ENCODE results near the gene TSHZ3.

Gene TSHZ3

DNA sequence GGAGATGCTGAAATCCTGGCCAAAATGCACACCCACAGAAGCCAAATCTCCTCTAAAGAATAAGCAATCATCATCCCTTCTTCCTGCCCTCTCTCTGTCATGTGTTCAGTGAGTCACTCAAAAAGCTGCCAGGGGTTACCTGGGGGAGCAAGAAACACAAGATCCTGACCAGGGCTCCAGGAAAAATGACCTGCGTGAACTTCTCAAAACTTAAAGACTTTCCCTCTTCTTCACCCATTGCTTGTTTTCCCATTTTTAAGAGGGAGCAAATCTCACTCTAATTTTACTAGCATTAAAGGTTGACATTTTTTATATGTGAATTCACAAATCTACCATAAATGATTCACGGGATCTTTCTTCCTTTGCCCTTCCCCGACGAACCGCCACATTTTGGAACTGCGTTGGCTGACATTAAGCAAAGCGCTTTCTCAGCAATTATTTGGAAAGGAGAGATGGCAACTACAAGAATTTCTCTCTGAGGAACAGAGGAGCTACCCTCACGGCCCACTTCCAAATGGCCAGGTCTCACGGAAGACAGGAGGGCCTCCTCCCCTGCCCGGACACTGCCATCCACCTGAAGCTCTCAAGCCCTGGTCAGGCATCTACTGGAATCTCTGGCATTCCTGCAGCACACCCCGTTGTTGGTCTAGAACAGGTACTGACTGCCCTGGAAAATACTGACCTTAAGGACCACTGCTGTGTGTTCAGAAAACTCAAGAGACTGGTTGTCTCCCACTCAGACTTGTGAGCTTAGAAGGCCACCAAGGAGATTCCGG, 14.2 kb downstream of the TSHZ3 start:
- no peaks in the 10 kb centered on the region for H3K36me3 ChIP-seq (ENCODE audit: control insufficient read depth in 2 of 2, insufficient read depth in 2 of 2, low read length in 2 of 2)
- no peaks in the 10 kb centered on the region for H3K27me3 ChIP-seq (ENCODE audit: control insufficient read depth in 1 of 2, insufficient read depth in 2 of 2, low read length in 2 of 2)
- H3K4me1 ChIP-seq (ENCODE audit: control insufficient read depth, insufficient read depth, low read length), result peaks cover 69% of the 10 kb centered on the region
- no peaks in the 10 kb centered on the region for H3K9me3 ChIP-seq (ENCODE audit: control insufficient read depth in 2 of 2, low read length in 2 of 2)
- H3K4me3 ChIP-seq (ENCODE audit: low read length in 2 of 2), result no peak overlapping the region
- no peak overlapping the region for H3K9ac ChIP-seq (ENCODE audit: low read length in 2 of 2)
- no peak overlapping the region for H3K27ac ChIP-seq (ENCODE audit: low read length)

DNA sequence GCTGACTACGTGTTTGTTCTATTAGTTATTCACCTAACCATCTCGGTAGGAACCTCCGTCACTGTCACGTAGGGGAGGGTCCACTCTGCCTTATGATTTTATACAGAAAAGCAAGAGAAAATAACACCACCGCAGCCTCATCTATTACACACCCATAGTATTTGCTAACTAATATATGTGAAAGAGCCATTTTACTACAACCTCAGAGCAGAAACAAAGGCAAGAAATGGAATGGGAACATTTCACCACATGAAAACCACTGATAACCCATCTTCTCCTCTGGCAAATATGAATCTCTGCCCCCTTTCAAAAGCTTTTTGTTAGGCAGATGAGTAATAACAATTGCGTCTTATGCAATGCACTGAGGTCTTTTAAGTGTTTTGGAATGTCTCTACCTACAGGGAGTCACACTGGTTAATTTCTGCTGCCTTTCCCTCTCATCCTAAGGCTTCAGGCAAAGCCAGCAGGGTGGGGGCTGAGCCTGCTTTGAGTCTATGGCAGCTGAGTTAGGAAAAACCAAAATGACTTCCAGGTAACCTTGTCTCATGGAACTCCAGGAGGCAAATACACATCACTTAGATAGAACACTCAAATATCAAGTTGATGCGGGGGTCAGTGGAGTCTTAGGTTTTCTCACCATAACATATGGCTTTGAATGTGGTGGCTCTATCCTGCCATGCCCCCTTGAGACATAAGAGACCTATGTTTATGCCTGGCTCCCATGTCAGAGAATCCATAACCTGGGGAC, 15.0 kb downstream of the TSHZ3 start:
- Histone ChIP-seq H3K4me1 (ENCODE audit: control insufficient read depth, insufficient read depth, low read length) (peaks cover 62% of the 10 kb centered on the region), H3K9me3 (ENCODE audit: control insufficient read depth in 2 of 2, low read length in 2 of 2) (no peaks in the 10 kb centered on the region), H3K9ac (ENCODE audit: low read length in 2 of 2) (no peak overlapping the region), H3K36me3 (ENCODE audit: control insufficient read depth in 2 of 2, insufficient read depth in 2 of 2, low read length in 2 of 2) (no peaks in the 10 kb centered on the region), H3K4me3 (ENCODE audit: low read length in 2 of 2) (no peak overlapping the region), H3K27me3 (ENCODE audit: control insufficient read depth in 1 of 2, insufficient read depth in 2 of 2, low read length in 2 of 2) (no peaks in the 10 kb centered on the region), H3K27ac (ENCODE audit: low read length) (no peak overlapping the region)

DNA sequence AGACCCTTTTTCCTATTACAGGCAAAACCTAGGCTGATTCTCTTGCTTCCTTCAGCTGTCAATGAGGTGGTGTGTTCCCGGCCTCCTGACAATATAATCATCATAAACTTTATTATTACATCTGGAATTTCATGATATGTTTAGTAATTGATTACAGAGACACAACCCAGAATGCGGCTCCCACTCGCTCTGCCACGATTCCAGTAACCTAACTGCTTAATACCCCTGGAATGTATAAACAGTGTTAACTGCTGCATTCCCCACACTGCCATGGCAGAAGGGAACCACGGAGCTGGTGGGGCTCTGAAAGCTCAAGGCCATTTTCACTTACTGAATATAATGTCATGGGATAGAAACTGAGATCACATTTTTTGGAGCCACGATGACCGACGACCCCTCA, 17.1 kb downstream of the TSHZ3 start:
- H3K4me1 ChIP-seq (ENCODE audit: control insufficient read depth, insufficient read depth, low read length), result peaks cover 43% of the 10 kb centered on the region
- H3K9ac ChIP-seq (ENCODE audit: low read length in 2 of 2), result no peak overlapping the region
- no peaks in the 10 kb centered on the region for H3K36me3 ChIP-seq (ENCODE audit: control insufficient read depth in 2 of 2, insufficient read depth in 2 of 2, low read length in 2 of 2)
- peak overlapping the region; percentile 31 for H3K27ac ChIP-seq (ENCODE audit: low read length)
- no peaks in the 10 kb centered on the region for H3K9me3 ChIP-seq (ENCODE audit: control insufficient read depth in 2 of 2, low read length in 2 of 2)
- H3K4me3 ChIP-seq (ENCODE audit: low read length in 2 of 2), result peak overlapping the region in 1 of 2 donors; percentile 57
- H3K27me3 ChIP-seq (ENCODE audit: control insufficient read depth in 1 of 2, insufficient read depth in 2 of 2, low read length in 2 of 2), result no peaks in the 10 kb centered on the region

DNA sequence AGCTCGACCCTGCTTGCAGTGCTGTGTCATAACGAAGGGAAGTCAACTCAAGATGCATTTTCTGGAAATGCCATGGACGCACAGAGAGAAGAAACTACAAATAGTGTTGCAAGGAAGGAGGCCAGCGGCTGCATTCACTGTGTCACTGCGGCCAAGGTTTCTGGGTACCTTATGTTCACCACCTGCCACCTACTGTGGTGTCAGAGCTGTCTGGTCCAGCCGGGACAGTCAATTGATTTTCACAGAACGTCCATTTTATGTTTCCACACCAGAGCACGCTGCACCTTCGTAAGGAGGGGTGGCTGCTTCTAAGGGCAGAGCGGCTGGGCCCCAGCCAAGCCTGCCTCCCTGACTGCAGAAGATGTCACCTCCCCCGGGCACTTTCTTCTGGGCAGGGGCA, 17.7 kb downstream of the TSHZ3 start:
- H3K9ac ChIP-seq (ENCODE audit: low read length in 2 of 2), result no peak overlapping the region
- peak overlapping the region; percentile 7 to 57 for H3K4me3 ChIP-seq (ENCODE audit: low read length in 2 of 2)
- H3K4me1 ChIP-seq (ENCODE audit: control insufficient read depth, insufficient read depth, low read length), result peaks cover 45% of the 10 kb centered on the region
- no peaks in the 10 kb centered on the region for H3K9me3 ChIP-seq (ENCODE audit: control insufficient read depth in 2 of 2, low read length in 2 of 2)
- H3K27me3 ChIP-seq (ENCODE audit: control insufficient read depth in 1 of 2, insufficient read depth in 2 of 2, low read length in 2 of 2), result no peaks in the 10 kb centered on the region
- peak overlapping the region; percentile 31 for H3K27ac ChIP-seq (ENCODE audit: low read length)
- no peaks in the 10 kb centered on the region for H3K36me3 ChIP-seq (ENCODE audit: control insufficient read depth in 2 of 2, insufficient read depth in 2 of 2, low read length in 2 of 2)

DNA sequence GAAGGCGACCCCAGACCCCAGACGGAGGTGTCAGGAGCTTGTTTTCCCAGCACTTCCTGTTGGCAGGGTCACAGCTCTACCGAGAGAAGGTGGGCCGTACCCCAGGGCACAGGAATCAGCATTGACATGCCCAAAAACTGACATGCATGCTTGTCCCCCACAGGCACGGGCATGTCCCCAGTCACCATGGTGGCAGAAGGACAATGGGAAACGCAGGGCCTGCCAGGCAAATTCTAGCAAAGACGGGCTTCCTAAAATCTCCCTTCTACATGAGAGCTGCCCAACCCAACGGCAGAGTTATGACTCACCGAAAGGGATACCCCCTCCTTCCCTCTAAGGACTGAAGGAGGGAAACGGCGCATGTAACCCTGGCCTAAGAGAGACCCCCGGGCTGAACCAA, 18.5 kb downstream of the TSHZ3 start:
- Histone ChIP-seq H3K27me3 (ENCODE audit: control insufficient read depth in 1 of 2, insufficient read depth in 2 of 2, low read length in 2 of 2) (no peaks in the 10 kb centered on the region), H3K4me3 (ENCODE audit: low read length in 2 of 2) (no peak overlapping the region), H3K36me3 (ENCODE audit: control insufficient read depth in 2 of 2, insufficient read depth in 2 of 2, low read length in 2 of 2) (no peaks in the 10 kb centered on the region), H3K27ac (ENCODE audit: low read length) (peak overlapping the region; percentile 31), H3K4me1 (ENCODE audit: control insufficient read depth, insufficient read depth, low read length) (peaks cover 48% of the 10 kb centered on the region), H3K9me3 (ENCODE audit: control insufficient read depth in 2 of 2, low read length in 2 of 2) (no peaks in the 10 kb centered on the region), H3K9ac (ENCODE audit: low read length in 2 of 2) (no peak overlapping the region)

DNA sequence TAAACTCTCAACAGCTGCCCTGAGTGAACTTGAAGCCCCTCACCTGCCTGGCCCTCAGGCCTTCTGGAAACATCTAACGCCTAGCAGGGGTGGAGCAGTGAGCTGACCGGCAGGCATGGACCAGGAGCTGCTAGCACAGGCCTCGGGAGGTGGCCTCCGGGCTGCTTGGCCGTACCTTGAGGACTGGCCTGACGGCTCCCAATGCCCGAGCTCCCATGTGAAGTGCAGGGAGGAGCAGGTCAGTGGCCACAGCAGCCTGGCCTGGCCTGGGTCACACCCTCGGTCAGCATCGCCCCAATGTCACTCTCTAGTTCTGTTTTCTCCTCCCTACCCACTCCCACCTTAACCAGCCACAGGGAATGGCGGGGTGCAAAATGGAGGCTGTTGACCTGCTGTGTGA, 19.0 kb downstream of the TSHZ3 start:
- Histone ChIP-seq H3K36me3 (ENCODE audit: control insufficient read depth in 2 of 2, insufficient read depth in 2 of 2, low read length in 2 of 2) (no peaks in the 10 kb centered on the region), H3K4me3 (ENCODE audit: low read length in 2 of 2) (no peak overlapping the region), H3K4me1 (ENCODE audit: control insufficient read depth, insufficient read depth, low read length) (peaks cover 48% of the 10 kb centered on the region)

DNA sequence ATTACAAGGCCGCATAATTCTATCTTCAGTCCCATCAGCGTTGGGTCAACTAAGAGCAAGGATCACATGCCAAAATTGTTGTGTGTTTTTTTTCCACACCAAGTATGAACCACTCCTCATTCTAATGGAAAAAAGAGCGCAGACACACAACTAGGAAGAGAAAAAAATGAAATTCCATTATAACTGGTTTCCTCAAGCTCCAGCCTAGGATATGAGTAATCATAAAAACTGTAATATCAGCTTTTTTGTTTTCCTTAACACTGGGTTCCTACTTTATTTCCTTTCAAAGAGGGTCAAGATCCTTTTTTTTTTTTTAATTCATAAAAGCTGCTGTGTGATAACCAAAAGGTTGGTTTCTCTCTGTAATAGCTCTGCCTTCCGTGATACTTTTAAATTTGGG, 19.4 kb downstream of the TSHZ3 start:
- Histone ChIP-seq H3K27me3 (ENCODE audit: control insufficient read depth in 1 of 2, insufficient read depth in 2 of 2, low read length in 2 of 2) (no peaks in the 10 kb centered on the region), H3K4me1 (ENCODE audit: control insufficient read depth, insufficient read depth, low read length) (peaks cover 47% of the 10 kb centered on the region), H3K9ac (ENCODE audit: low read length in 2 of 2) (no peak overlapping the region), H3K36me3 (ENCODE audit: control insufficient read depth in 2 of 2, insufficient read depth in 2 of 2, low read length in 2 of 2) (no peaks in the 10 kb centered on the region), H3K27ac (ENCODE audit: low read length) (no peak overlapping the region), H3K9me3 (ENCODE audit: control insufficient read depth in 2 of 2, low read length in 2 of 2) (no peaks in the 10 kb centered on the region), H3K4me3 (ENCODE audit: low read length in 2 of 2) (no peak overlapping the region)

More for the DNA sequence above, 19.0 kb downstream of the TSHZ3 start:
- Histone ChIP-seq H3K27ac (ENCODE audit: low read length) (no peak overlapping the region), H3K27me3 (ENCODE audit: control insufficient read depth in 1 of 2, insufficient read depth in 2 of 2, low read length in 2 of 2) (no peaks in the 10 kb centered on the region), H3K9me3 (ENCODE audit: control insufficient read depth in 2 of 2, low read length in 2 of 2) (no peaks in the 10 kb centered on the region), H3K9ac (ENCODE audit: low read length in 2 of 2) (no peak overlapping the region)

DNA sequence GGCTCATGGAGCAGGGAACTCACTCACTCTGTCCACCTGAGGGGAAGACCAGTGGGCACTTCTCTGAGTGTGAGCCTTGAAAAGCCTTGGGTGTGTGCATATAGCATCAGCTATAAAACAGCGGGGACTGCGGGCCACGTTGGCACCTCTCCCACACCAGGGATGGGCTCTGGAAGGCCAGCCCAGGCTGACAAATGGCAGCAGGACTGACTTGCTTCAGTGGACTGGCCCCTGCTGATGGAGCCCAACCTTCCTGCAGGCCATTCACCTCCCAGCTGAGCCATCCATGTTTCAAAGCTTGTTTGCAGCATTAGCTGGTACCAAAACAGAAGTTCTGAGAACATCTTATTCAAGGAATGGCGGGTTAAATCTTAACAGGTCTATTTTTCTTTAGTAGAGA, 21.0 kb downstream of the TSHZ3 start:
- H3K9me3 ChIP-seq (ENCODE audit: control insufficient read depth in 2 of 2, low read length in 2 of 2), result no peaks in the 10 kb centered on the region
- no peaks in the 10 kb centered on the region for H3K27me3 ChIP-seq (ENCODE audit: control insufficient read depth in 1 of 2, insufficient read depth in 2 of 2, low read length in 2 of 2)
- H3K36me3 ChIP-seq (ENCODE audit: control insufficient read depth in 2 of 2, insufficient read depth in 2 of 2, low read length in 2 of 2), result no peaks in the 10 kb centered on the region
- H3K4me3 ChIP-seq (ENCODE audit: low read length in 2 of 2), result no peak overlapping the region
- no peak overlapping the region for H3K9ac ChIP-seq (ENCODE audit: low read length in 2 of 2)
- peaks cover 40% of the 10 kb centered on the region for H3K4me1 ChIP-seq (ENCODE audit: control insufficient read depth, insufficient read depth, low read length)
- no peak overlapping the region for H3K27ac ChIP-seq (ENCODE audit: low read length)

DNA sequence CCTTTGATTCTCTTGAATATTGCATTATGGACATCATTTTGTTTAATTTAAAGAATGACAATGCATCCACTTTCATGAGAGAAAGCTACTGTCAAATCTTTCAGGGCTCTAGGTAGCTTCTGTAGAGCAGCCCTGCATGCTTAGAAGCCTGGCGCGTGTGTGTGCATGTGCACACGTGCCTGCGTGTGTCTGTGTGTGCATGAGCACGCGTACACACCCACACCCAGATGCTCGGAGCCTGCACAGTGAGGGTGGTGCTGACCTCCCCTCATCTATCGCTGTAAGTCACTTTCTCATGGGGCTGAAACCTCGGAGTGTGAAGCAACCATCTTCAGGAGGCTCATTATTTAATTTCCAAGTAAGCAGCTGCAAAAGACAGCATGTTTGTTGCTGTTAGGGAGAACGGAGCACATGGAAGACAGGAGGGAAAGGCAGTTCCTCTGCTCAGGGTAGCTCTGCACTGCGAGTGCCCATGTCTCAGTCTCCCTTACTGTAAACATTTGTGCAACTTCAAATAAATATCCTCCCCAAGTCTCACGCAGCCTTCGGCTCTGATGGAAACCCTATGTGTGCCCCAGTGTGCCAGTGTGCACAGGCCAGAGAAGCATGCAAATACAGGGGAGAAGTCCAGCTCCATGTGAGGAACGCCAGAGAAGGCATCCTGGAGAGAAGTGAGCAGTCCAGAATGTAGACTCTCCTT, 22.8 kb downstream of the TSHZ3 start:
- H3K27ac ChIP-seq (ENCODE audit: low read length), result no peak overlapping the region
- peaks cover 0 to under 1% of the 10 kb centered on the region in 2 donors for H3K36me3 ChIP-seq (ENCODE audit: control insufficient read depth in 2 of 2, insufficient read depth in 2 of 2, low read length in 2 of 2)
- H3K9me3 ChIP-seq (ENCODE audit: control insufficient read depth in 2 of 2, low read length in 2 of 2), result no peaks in the 10 kb centered on the region
- H3K27me3 ChIP-seq (ENCODE audit: control insufficient read depth in 1 of 2, insufficient read depth in 2 of 2, low read length in 2 of 2), result no peaks in the 10 kb centered on the region
- H3K4me1 ChIP-seq (ENCODE audit: control insufficient read depth, insufficient read depth, low read length), result peaks cover 25% of the 10 kb centered on the region
- H3K9ac ChIP-seq (ENCODE audit: low read length in 2 of 2), result no peak overlapping the region
- peak overlapping the region; percentile 26 to 64 for H3K4me3 ChIP-seq (ENCODE audit: low read length in 2 of 2)

DNA sequence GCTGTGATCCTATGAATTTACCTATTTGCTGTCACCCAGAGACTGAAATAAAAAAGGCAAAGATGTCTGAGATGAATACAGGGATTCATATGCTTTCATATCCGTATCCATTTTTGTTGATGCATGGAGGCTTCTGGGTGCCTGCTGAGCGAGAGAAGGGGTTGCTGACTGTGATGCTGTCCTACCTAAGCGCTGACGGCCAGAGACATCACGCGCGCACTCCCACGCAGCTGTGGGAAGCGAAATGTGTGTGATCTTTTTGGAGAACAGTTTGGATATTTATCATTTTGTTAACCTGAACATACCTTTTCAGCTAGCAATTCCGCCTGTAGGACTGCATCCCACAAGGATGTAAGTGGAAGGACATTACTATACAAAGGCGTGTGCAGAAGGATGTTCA, 23.9 kb downstream of the TSHZ3 start:
- Histone ChIP-seq H3K27me3 (ENCODE audit: control insufficient read depth in 1 of 2, insufficient read depth in 2 of 2, low read length in 2 of 2) (no peaks in the 10 kb centered on the region), H3K9ac (ENCODE audit: low read length in 2 of 2) (no peak overlapping the region), H3K4me3 (ENCODE audit: low read length in 2 of 2) (no peak overlapping the region), H3K4me1 (ENCODE audit: control insufficient read depth, insufficient read depth, low read length) (peaks cover 13% of the 10 kb centered on the region), H3K27ac (ENCODE audit: low read length) (no peak overlapping the region), H3K36me3 (ENCODE audit: control insufficient read depth in 2 of 2, insufficient read depth in 2 of 2, low read length in 2 of 2) (peaks cover 0 to 7% of the 10 kb centered on the region in 2 donors), H3K9me3 (ENCODE audit: control insufficient read depth in 2 of 2, low read length in 2 of 2) (no peaks in the 10 kb centered on the region)

Data from stomach smooth muscle (tissue), 2 donors.